Activated T-cell treated with anti-CD3 and anti-CD28 coated beads for 24 hours (primary cell): ENCODE results near the gene CMTM8.

Experiments
- DNase-seq: peaks from one replicate; pipeline ENCODE4 v3.0.0-alpha.2; 2020; ENCODE audit warnings: low read depth

CMTM8 gene

GRCh38 chr3:32229565-32229964, 8.9 kb upstream of the CMTM8 start:
- DNase-seq, result no peak

GRCh38 chr3:32236377-32236776, 2.1 kb upstream of the CMTM8 start:
- no peak for DNase-seq

- no peak for DNase-seq
Observed at GRCh38 chr3:32237670-32238452, 619 bp upstream of the CMTM8 start.

DNA sequence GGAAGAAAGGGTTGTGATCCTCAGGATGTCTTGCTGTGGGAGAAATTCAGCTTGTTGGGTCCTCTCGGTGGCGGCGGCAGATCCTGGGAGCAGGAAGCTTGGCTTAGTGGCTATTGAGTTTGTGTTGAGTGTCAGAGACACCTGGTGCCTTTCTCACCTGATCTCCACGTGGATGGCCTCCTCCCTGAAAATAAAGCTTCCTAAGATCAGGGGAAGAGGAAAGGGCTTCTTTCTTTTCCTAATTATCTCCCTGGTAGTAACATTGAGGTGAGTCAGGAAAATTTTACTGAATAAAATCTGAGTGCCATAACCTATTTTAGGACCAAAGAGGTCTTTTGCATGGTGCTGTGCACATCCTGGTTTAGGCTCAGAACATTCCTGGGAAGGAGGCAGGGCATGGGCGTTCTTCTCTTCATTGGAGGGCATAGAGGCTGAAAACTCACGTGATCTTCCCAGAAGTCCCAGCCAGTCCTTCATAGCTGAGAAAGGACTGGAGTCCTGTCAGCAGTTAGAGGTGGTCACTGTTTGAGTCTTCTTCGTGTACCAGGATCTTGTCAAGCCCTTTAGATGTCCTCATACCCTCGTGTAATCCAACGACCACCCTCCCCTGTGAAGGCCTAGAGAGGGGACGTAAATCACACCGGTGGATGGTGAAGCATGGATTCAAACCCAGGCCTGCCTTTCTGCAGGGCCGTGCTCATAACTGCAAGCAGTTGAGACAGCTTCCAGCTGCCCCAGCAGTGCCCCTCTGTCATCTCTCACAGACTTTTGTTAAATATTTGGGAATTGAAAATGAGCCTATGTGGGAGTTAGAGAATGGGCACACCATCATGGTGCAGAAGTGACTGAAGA, 1.1 kb downstream of the CMTM8 start:
- no peak for DNase-seq

DNA sequence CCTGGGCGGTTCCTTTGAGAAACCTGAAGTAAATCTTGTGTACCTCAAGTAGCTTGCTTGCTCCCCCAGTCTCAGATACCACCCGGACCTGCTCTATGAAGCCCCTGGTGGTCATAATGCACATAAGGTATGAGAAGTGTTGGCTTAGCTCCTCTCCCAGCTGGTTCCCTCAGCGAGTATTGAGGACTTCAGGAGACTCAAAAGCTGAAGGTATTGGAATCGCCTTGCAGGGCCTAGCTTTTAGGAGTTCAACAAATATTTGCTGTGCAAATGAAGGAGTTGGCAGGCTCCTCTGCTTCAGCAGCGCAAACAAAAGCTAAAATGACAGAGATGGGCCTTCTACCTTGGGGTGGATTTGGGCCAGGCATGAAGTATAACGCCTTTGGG, 1.7 kb downstream of the CMTM8 start:
- DNase-seq, result peak; percentile 29

GRCh38 chr3:32241100-32241499, 2.6 kb downstream of the CMTM8 start:
- DNase-seq, result no peak

DNA sequence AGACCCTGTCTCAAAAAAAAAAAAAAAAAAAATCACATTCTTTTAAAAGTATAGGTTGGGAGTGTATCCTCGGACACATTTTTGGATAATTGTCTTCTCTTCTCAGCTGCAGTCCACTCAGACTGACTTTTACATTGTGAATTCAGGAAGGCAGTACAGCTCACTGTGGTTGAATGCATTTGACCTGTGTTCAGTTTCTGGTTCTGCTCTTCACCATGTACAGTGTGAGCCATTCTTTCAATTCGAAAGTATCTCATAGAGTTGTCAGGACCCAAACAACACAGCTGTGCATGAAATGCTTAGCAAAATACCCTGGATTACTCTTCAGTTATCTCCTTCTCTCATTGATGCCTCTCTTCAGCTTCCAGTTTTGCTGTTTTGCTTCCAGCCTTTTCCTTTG, 5.0 kb downstream of the CMTM8 start:
- DNase-seq, result no peak

- no peak for DNase-seq
Observed at GRCh38 chr3:32245200-32245599, 6.7 kb downstream of the CMTM8 start.

GRCh38 chr3:32246079-32246675, 7.7 kb downstream of the CMTM8 start:
- DNase-seq, result no peak

DNA sequence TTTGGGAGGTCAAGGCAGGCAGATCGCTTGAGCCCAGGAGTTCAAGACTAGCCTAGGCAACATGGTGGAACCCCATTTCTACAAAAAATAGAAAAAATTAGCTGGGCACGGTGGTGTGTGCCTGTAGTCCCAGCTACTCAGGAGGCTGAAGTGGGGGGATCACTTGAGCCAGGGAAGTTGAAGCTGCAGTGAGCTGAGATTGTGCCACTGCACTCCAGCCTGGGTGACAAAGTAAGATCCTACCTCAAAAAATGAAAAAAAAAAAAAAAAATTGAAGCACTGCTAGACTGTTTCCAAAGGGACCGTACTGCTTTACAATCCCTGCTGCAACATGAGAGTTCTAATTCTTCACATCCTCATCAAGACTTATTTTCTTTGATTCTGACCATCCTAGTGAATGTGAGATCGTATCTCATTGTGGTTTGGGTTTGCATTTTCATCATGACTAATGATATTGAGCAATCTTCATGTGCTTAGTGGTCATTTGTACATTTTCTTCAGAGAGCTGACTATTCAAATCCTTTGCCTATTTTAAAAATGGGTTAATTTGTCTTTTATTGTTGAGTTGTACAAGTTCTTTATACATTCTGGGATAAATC, 10.8 kb downstream of the CMTM8 start:
- DNase-seq, result no peak

DNA sequence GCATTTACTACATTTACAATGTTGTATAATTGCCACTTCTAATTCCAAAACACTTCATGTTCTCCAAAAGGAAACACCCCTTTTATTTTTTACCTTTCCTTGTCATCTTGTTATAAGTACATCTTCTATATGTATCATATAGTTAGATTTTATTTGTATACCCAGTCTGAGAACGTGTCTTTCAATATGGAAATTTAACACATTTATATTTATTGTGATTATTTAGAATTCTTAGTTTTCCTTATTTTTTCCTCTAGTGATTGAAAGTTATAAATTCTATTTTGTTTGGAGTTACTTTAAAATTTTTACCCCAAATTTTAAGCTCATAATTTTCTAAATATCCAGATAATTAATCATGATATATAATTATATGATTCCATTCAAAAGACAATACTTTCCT, 15.8 kb downstream of the CMTM8 start:
- DNase-seq, result no peak

DNA sequence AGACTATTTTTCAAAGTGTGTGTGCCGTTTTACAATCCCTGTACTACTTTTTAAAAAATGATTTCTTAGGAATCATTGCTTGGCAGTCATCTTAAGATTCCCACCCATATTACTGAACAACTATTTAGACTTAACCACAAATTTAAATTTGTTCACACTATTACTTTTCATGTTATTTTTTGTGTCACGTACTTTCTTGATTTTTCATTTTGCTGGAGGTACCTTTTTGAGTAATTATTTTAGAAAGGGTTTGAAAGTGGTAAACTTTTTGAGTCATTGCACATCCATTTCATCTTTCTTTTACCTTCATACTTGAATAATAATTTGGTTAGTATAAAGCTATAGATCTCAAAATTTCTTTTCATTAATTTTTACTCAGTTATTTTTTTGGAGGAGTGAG, 16.9 kb downstream of the CMTM8 start:
- DNase-seq, result no peak

GRCh38 chr3:32256206-32256605, 17.7 kb downstream of the CMTM8 start:
- DNase-seq, result no peak

GRCh38 chr3:32257042-32257441, 18.6 kb downstream of the CMTM8 start:
- no peak for DNase-seq

- no peak for DNase-seq
Observed at GRCh38 chr3:32257641-32258438, 19.4 kb downstream of the CMTM8 start.

- DNase-seq, result no peak
Observed at GRCh38 chr3:32258869-32259268, 20.4 kb downstream of the CMTM8 start.

DNA sequence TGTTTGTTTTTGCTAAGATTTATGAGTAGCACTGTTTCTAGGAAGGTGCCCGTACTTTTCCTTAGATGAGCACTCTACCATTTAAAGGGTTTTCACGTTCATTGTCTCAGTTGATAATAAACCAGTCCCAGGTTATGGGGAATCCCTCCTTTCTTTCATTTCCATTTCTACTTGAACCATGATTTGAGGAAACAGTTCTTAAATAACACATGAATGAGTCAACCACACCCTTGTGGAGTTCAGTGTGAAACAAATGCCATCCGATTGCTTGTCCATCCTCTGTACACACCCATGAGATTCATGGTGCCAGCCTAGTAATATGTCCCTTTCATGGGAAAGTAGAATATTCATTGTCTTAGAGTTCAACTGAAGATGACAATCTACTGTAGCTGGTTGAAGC, 23.1 kb downstream of the CMTM8 start:
- no peak for DNase-seq

- no peak for DNase-seq
Observed at GRCh38 chr3:32262201-32262600, 23.7 kb downstream of the CMTM8 start.

DNA sequence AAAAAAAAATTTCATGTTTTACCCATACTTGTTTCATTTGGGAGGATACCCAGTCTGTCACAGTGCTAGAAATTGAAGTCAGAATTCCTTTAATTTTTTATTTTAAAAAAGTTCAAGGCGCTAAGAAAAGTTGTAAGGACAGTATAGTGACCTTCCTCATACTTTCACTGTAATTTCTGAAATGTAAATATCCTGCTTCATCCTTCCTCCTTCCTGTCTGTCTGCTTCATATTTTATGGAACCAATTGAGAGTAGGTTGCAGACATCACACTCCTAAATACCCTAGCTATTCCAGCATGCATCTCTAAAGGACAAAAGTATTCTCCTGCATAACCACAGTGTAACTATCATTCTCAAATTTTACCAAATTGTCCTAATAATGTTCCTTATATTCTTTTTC, 35.8 kb downstream of the CMTM8 start:
- DNase-seq, result no peak

GRCh38 chr3:32275506-32275905, 37.0 kb downstream of the CMTM8 start:
- no peak for DNase-seq

DNA sequence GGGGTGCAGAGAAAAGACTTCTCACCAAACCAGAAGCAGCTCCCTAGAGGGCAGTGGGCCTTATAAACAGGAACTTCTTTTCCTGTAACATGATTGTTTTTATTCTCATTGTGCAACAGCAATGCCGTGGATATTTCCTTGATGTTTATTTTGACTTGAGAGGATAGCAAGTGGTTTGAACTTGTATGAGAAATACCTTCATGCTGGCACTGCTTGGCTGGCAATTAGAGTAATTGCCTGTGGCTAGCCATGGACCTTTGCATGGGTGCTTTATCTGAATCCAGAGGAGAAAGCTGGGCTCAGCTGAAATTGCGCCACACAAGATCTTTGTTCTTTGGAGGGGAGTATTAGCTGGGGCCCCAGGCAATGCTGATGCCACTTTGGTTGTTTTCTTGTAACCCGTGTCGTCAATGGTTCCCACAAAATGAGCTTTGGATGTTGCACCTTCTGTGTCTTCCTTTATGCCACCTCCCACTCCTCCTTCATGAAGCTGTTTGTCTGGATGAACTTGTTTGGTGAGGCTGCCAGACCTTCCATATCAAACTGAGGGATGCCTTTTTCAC, 37.9 kb downstream of the CMTM8 start:
- no peak for DNase-seq
